CD14-positive monocyte (primary cell): ENCODE measurements around the gene AKR1C8. TPM values are rescaled to one million over a fixed set of nuclear protein-coding genes. Genes with fewer than 3 reads are reported as not detected.

Experiments used
- DNase-seq, 3 donors: peaks; one replicate each; pipeline ENCODE4 v3.0.0-alpha.2; 2011 to 2022
- H2AFZ ChIP-seq: 2 replicates; pipeline ENCODE4 v1.6.0; 2012; ENCODE audit warnings: mild to moderate bottlenecking, low read depth, low read length, inconsistent platforms; ENCODE audit not compliant: insufficient read depth, poor library complexity, severe bottlenecking
- H3K27ac ChIP-seq, 2 donors: 1 replicate in 1 of 2; 2 replicates in 1 of 2; pipeline ENCODE4 v1.5.1; 2012 to 2013; ENCODE audit warnings: low read length in 2 of 2, control low read depth in 1 of 2, inconsistent platforms in 1 of 2, low read depth in 1 of 2, mild to moderate bottlenecking in 1 of 2
- H3K27me3 ChIP-seq, 2 donors: one replicate each; pipeline versions ENCODE4 v1.6.0 to v1.6.1; 2011 to 2013; ENCODE audit warnings: low read length in 2 of 2; ENCODE audit not compliant: control insufficient read depth in 2 of 2, insufficient read depth in 2 of 2
- H3K36me3 ChIP-seq, 2 donors: replicated peaks in 1 of 2; 1 replicate in 1 of 2; 2 replicates in 1 of 2; pipeline versions ENCODE4 v1.5.1 to v1.6.1; 2012 to 2013; ENCODE audit warnings: low read length in 2 of 2, control low read depth in 1 of 2, inconsistent platforms in 1 of 2, mild to moderate bottlenecking in 1 of 2; ENCODE audit not compliant: insufficient read depth in 2 of 2, control insufficient read depth in 1 of 2
- H3K4me1 ChIP-seq, 2 donors: 1 replicate in 1 of 2; 2 replicates in 1 of 2; pipeline versions ENCODE4 v1.5.1 to v1.6.1; 2012 to 2013; ENCODE audit warnings: low read length in 2 of 2, control low read depth in 1 of 2, inconsistent platforms in 1 of 2, mild to moderate bottlenecking in 1 of 2, moderate library complexity in 1 of 2; ENCODE audit not compliant: insufficient read depth in 2 of 2, control insufficient read depth in 1 of 2
- H3K4me2 ChIP-seq: replicated peaks from 2 replicates; pipeline ENCODE3; 2012; ENCODE audit warnings: low read length, moderate library complexity, mild to moderate bottlenecking; ENCODE audit not compliant: poor library complexity, severe bottlenecking; ENCODE audit errors: extremely low read depth
- H3K4me3 ChIP-seq, 3 experiments: fragments of 200-600 bp in 1 of 3; sonication (generic) in 1 of 3; replicated peaks in 1 of 3; 1 replicate in 2 of 3; 2 replicates in 1 of 3; pipeline ENCODE4 v1.5.1; 2011 to 2013; ENCODE audit warnings: low read length in 3 of 3, mild to moderate bottlenecking in 3 of 3, control low read depth in 2 of 3, low read depth in 2 of 3, inconsistent platforms in 1 of 3, moderate library complexity in 1 of 3
- H3K79me2 ChIP-seq: 2 replicates; pipeline ENCODE4 v1.6.0; 2012; ENCODE audit warnings: mild to moderate bottlenecking, control low read depth, inconsistent platforms, low read length, moderate library complexity; ENCODE audit not compliant: insufficient read depth
- H3K9ac ChIP-seq: 2 replicates; pipeline ENCODE4 v1.6.0; 2017; ENCODE audit warnings: low read length, mild to moderate bottlenecking; ENCODE audit not compliant: insufficient read depth, poor library complexity, severe bottlenecking
- H3K9me3 ChIP-seq, 2 donors: replicated peaks in 1 of 2; 1 replicate in 1 of 2; 2 replicates in 1 of 2; pipeline versions ENCODE4 v1.5.1 to v1.6.1; 2012 to 2013; ENCODE audit warnings: low read length in 2 of 2, control low read depth in 1 of 2; ENCODE audit not compliant: control insufficient read depth in 1 of 2, insufficient read depth in 1 of 2
- H4K20me1 ChIP-seq: 2 replicates; pipeline ENCODE4 v1.6.0; 2012; ENCODE audit warnings: mild to moderate bottlenecking, low read length, control low read depth, moderate library complexity; ENCODE audit not compliant: insufficient read depth
- H3K27ac Mint-ChIP-seq, 7 donors: one replicate each; pipeline ENCODE4 v1.8.0; 2020; ENCODE audit warnings: mild to moderate bottlenecking in 7 of 7, mixed read lengths in 7 of 7, moderate library complexity in 6 of 7, inconsistent platforms in 2 of 7
- H3K27me3 Mint-ChIP-seq, 3 donors: one replicate each; pipeline ENCODE4 v1.8.0; 2021 to 2022; ENCODE audit warnings: low read depth in 3 of 3, mild to moderate bottlenecking in 3 of 3, mixed read lengths in 3 of 3, moderate library complexity in 3 of 3, inconsistent platforms in 1 of 3
- H3K36me3 Mint-ChIP-seq, 2 donors: one replicate each; pipeline ENCODE4 v1.8.0; 2020; ENCODE audit warnings: mixed read lengths in 2 of 2, inconsistent platforms in 1 of 2, mild to moderate bottlenecking in 1 of 2
- H3K4me1 Mint-ChIP-seq: one replicate; pipeline ENCODE4 v1.8.0; 2020; ENCODE audit warnings: mild to moderate bottlenecking, mixed read lengths
- H3K4me3 Mint-ChIP-seq, 2 donors: one replicate each; pipeline ENCODE4 v1.8.0; 2020; ENCODE audit warnings: mild to moderate bottlenecking in 2 of 2, mixed read lengths in 2 of 2, moderate library complexity in 1 of 2
- H3K9me3 Mint-ChIP-seq, 7 donors: one replicate each; pipeline ENCODE4 v1.8.0; 2020 to 2022; ENCODE audit warnings: mixed read lengths in 7 of 7, mild to moderate bottlenecking in 6 of 7, moderate library complexity in 6 of 7, inconsistent platforms in 2 of 7
- WGBS: methylation state at CpG from one replicate; pipeline ENCODE4 v1.1.5; 2013; ENCODE audit warnings: missing lambda C conversion rate; ENCODE audit not compliant: insufficient coverage; 5-methylcytosine and 5-hydroxymethylcytosine counted together
- intact Hi-C, 2 donors: fragments of 100-400 bp; cut with micrococcal nuclease; formaldehyde crosslinking; loops; one replicate each; pipeline versions ENCODE4 v1.15.0 to v1.15.1; 2023
- polyA plus RNA-seq, 3 donors: library from polyadenylated mRNA; depleted of rRNA in 1 of 3; unstranded in 2 of 3; stranded (reverse) in 1 of 3; fragments of 300-500 nt in 2 of 3; fragments of >200 nt in 1 of 3; fragmentation: Illumina TruSeq in 2 of 3; gene quantifications; 1 replicate in 2 of 3; 2 replicates in 1 of 3; pipeline ENCODE4 v1.2.3, GENCODE V29; 2012 to 2021
- TF ChIP-seq, protein P1 (sequence below): fragments of 200-600 bp; IDR thresholded peaks from one replicate; pipeline ENCODE4 v1.8.0; 2022; ENCODE audit warnings: antibody characterized with exemption, mild to moderate bottlenecking

The AKR1C8 gene
- polyA plus RNA-seq, 3 donors, result not detected

- no peak for DNase-seq
- intact Hi-C loops, result no loop called here
Measured at GRCh38 chr10:5188358-5188757, 3.4 kb upstream of the AKR1C8 start.

GRCh38 chr10:5187867-5188266 is 2.9 kb upstream of the AKR1C8 start:
- no peaks in the 10 kb centered on the region for H3K4me1 Mint-ChIP-seq
- Histone ChIP-seq H2AFZ (no peak overlapping the region), H3K36me3 (no peaks in the 10 kb centered on the region), H3K4me3 (no peak overlapping the region), H3K79me2 (no peaks in the 10 kb centered on the region), H3K9ac (no peak overlapping the region), H3K27ac (no peak overlapping the region), H4K20me1 (no peaks in the 10 kb centered on the region), H3K27me3 (no peaks in the 10 kb centered on the region), H3K9me3 (no peaks in the 10 kb centered on the region), H3K4me1 (no peaks in the 10 kb centered on the region), H3K4me2 (no peak overlapping the region)
- H3K9me3 Mint-ChIP-seq, result peaks cover under 1 to 7% (median 2%) of the 10 kb centered on the region in 7 donors
- TF ChIP-seq, protein P1, sequence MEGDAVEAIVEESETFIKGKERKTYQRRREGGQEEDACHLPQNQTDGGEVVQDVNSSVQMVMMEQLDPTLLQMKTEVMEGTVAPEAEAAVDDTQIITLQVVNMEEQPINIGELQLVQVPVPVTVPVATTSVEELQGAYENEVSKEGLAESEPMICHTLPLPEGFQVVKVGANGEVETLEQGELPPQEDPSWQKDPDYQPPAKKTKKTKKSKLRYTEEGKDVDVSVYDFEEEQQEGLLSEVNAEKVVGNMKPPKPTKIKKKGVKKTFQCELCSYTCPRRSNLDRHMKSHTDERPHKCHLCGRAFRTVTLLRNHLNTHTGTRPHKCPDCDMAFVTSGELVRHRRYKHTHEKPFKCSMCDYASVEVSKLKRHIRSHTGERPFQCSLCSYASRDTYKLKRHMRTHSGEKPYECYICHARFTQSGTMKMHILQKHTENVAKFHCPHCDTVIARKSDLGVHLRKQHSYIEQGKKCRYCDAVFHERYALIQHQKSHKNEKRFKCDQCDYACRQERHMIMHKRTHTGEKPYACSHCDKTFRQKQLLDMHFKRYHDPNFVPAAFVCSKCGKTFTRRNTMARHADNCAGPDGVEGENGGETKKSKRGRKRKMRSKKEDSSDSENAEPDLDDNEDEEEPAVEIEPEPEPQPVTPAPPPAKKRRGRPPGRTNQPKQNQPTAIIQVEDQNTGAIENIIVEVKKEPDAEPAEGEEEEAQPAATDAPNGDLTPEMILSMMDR, result no peak
- intact Hi-C loops, result no loop called here
- no peak for DNase-seq
- no peaks in the 10 kb centered on the region for H3K27me3 Mint-ChIP-seq
- no peak overlapping the region for H3K4me3 Mint-ChIP-seq
- WGBS, result no CpG with 5 or more reads among the region's 5 CpGs
- H3K36me3 Mint-ChIP-seq, result no peaks in the 10 kb centered on the region
- no peak overlapping the region for H3K27ac Mint-ChIP-seq

More at GRCh38 chr10:5188358-5188757, 3.4 kb upstream of the AKR1C8 start:
- Histone ChIP-seq H3K79me2 (no peaks in the 10 kb centered on the region), H3K36me3 (no peaks in the 10 kb centered on the region), H2AFZ (no peak overlapping the region), H3K4me2 (no peak overlapping the region), H4K20me1 (no peaks in the 10 kb centered on the region), H3K4me3 (no peak overlapping the region), H3K4me1 (no peaks in the 10 kb centered on the region), H3K27ac (no peak overlapping the region), H3K27me3 (no peaks in the 10 kb centered on the region), H3K9ac (no peak overlapping the region), H3K9me3 (no peaks in the 10 kb centered on the region)
- Mint-ChIP-seq H3K27me3 (no peaks in the 10 kb centered on the region), H3K27ac (no peak overlapping the region), H3K4me1 (no peaks in the 10 kb centered on the region), H3K4me3 (no peak overlapping the region), H3K36me3 (no peaks in the 10 kb centered on the region), H3K9me3 (peaks cover 0 to 4% (median 2%) of the 10 kb centered on the region in 7 donors)
- 83% methylated on average over 2 of the region's 2 CpGs for WGBS
- TF ChIP-seq, protein P1, result no peak
